Measurements from ENCODE around the gene HINT2.

DNA sequence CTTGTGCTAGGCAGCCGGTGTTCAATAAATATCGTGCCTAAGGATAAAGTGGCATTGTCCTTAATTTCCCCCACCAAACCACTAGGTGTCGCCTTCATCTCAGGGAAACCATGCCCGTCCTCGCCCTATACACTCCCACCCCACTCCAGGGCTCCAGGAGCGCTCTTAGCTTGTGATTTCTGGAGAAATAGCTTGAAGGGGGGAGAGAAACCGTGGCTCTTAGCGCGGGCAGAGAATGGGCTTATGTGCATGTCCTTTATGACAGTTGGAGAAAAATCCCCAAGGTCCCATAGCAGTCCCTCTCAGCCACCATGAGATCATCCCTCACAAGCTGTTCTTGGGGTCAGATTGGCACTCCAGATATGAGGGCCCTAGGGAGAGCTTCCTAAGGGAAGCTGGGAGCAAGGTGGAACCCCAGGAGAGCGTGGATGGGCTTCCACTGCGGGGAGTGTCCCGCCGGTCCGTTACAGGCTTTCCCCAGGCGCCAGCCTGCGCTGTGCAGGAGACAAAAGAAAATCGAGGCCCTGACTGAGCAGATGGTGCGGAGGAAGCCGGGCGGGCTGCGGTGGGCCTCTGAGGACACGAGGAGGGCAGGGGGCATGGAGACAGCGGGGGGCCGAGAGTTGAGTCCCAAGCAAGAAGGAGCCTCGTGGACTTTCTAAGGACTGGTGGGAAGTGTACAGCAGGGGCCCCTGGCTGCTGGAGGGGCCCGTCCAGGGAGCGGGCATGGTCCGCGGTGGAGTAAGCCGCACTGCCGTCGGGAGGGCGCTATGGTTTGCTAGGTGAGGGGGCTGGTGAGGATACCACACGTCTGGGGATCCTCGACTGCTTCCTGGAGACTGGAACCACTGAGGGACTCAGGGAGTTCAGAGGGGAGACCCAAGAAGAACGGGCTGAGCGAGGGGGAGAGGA is 24.2 kb downstream of the HINT2 start:
- TF ChIP-seq, protein P1, sequence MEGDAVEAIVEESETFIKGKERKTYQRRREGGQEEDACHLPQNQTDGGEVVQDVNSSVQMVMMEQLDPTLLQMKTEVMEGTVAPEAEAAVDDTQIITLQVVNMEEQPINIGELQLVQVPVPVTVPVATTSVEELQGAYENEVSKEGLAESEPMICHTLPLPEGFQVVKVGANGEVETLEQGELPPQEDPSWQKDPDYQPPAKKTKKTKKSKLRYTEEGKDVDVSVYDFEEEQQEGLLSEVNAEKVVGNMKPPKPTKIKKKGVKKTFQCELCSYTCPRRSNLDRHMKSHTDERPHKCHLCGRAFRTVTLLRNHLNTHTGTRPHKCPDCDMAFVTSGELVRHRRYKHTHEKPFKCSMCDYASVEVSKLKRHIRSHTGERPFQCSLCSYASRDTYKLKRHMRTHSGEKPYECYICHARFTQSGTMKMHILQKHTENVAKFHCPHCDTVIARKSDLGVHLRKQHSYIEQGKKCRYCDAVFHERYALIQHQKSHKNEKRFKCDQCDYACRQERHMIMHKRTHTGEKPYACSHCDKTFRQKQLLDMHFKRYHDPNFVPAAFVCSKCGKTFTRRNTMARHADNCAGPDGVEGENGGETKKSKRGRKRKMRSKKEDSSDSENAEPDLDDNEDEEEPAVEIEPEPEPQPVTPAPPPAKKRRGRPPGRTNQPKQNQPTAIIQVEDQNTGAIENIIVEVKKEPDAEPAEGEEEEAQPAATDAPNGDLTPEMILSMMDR (IDR thresholded peaks at IDR 0.05): peak in 5 of 7 experiments; percentile 80 to 95 (median 90)
- TF ChIP-seq POLR2A (IDR thresholded peaks at IDR 0.05) (no peak), POLR2AphosphoS5 (IDR thresholded peaks at IDR 0.05) (peak in 1 of 3 donors; percentile 41)

All from stomach (tissue), 4 donors.